ENCODE results near the gene SH3BGRL. TPM values are rescaled to one million over a fixed set of nuclear protein-coding genes. Genes with fewer than 3 reads are reported as not detected.
"Not testable (repeated sequence)": the region's sequence is repeated elsewhere in the genome, so short reads cannot be mapped to it uniquely, and the experiment has no call there.

SH3BGRL gene
- total RNA-seq, 2 donors from 2014 or later: 81.3 to 97.0 TPM

- Mint-ChIP-seq H3K36me3 (ENCODE audit: low read depth) (peaks cover 5% of the 10 kb centered on the region), H3K4me3 (no peak overlapping the region), H3K4me1 (peaks cover 2% of the 10 kb centered on the region), H3K27ac (no peak overlapping the region), H3K27me3 (no peaks in the 10 kb centered on the region)
- DNase-seq (no peak), ATAC-seq (no peak)
- no peaks in the 10 kb centered on the region for H3K9me3 ChIP-seq (ENCODE audit: control insufficient read depth, low read length, poor library complexity, severe bottlenecking)
These were observed 84.2 kb downstream of the SH3BGRL start for GRCh38 chrX:81286075-81286474.

- H3K9me3 ChIP-seq (ENCODE audit: control insufficient read depth, low read length, poor library complexity, severe bottlenecking): no peaks in the 10 kb centered on the region
- H3K4me1 Mint-ChIP-seq: peaks cover 2% of the 10 kb centered on the region
- no peak for DNase-seq
- H3K4me3 Mint-ChIP-seq: no peak overlapping the region
- no peak overlapping the region for H3K27ac Mint-ChIP-seq
- H3K27me3 Mint-ChIP-seq: no peaks in the 10 kb centered on the region
- H3K36me3 Mint-ChIP-seq (ENCODE audit: low read depth): peaks cover 3% of the 10 kb centered on the region
- ATAC-seq: no peak
These were observed 84.7 kb downstream of the SH3BGRL start for GRCh38 chrX:81286608-81287007.

GRCh38 chrX:81291996-81292395 is 90.1 kb downstream of the SH3BGRL start:
- DNase-seq (no peak), ATAC-seq (no peak)
- peaks cover 2% of the 10 kb centered on the region for H3K4me1 Mint-ChIP-seq
- H3K4me3 Mint-ChIP-seq: no peak overlapping the region
- H3K36me3 Mint-ChIP-seq (ENCODE audit: low read depth): no peaks in the 10 kb centered on the region
- no peaks in the 10 kb centered on the region for H3K27me3 Mint-ChIP-seq
- H3K9me3 ChIP-seq (ENCODE audit: control insufficient read depth, low read length, poor library complexity, severe bottlenecking): no peaks in the 10 kb centered on the region
- no peak overlapping the region for H3K27ac Mint-ChIP-seq

- DNase-seq (no peak), ATAC-seq (no peak)
- H3K4me3 Mint-ChIP-seq: no peak overlapping the region
- H3K4me1 Mint-ChIP-seq: no peaks in the 10 kb centered on the region
- H3K9me3 ChIP-seq (ENCODE audit: control insufficient read depth, low read length, poor library complexity, severe bottlenecking): no peaks in the 10 kb centered on the region
- no peaks in the 10 kb centered on the region for H3K27me3 Mint-ChIP-seq
- H3K27ac Mint-ChIP-seq: no peak overlapping the region
- no peaks in the 10 kb centered on the region for H3K36me3 Mint-ChIP-seq (ENCODE audit: low read depth)
These were observed 92.2 kb downstream of the SH3BGRL start for GRCh38 chrX:81294101-81294500.

GRCh38 chrX:81301877-81302276 is 100.0 kb downstream of the SH3BGRL start:
- H3K36me3 Mint-ChIP-seq (ENCODE audit: low read depth): peaks cover 2% of the 10 kb centered on the region
- no peak for ATAC-seq
- no peak overlapping the region for H3K27ac Mint-ChIP-seq
- DNase-seq: no peak
- no peaks in the 10 kb centered on the region for H3K27me3 Mint-ChIP-seq
- no peak overlapping the region for H3K4me3 Mint-ChIP-seq
- H3K9me3 ChIP-seq (ENCODE audit: control insufficient read depth, low read length, poor library complexity, severe bottlenecking): no peaks in the 10 kb centered on the region
- H3K4me1 Mint-ChIP-seq: peaks cover 3% of the 10 kb centered on the region

- peaks cover 7% of the 10 kb centered on the region for H3K4me1 Mint-ChIP-seq
- no peak overlapping the region for H3K4me3 Mint-ChIP-seq
- ATAC-seq (no peak), DNase-seq (no peak)
- H3K27ac Mint-ChIP-seq: no peak overlapping the region
- H3K27me3 Mint-ChIP-seq: no peaks in the 10 kb centered on the region
- no peaks in the 10 kb centered on the region for H3K9me3 ChIP-seq (ENCODE audit: control insufficient read depth, low read length, poor library complexity, severe bottlenecking)
- H3K36me3 Mint-ChIP-seq (ENCODE audit: low read depth): peaks cover under 1% of the 10 kb centered on the region
These were observed 102.7 kb downstream of the SH3BGRL start for GRCh38 chrX:81304563-81304962.

- ATAC-seq: no peak
- no peak overlapping the region for H3K4me3 Mint-ChIP-seq
These were observed 103.3 kb downstream of the SH3BGRL start for GRCh38 chrX:81305240-81305639.

GRCh38 chrX:81308086-81308829 is 106.4 kb downstream of the SH3BGRL start:
- Mint-ChIP-seq H3K36me3 (ENCODE audit: low read depth) (no peaks in the 10 kb centered on the region), H3K4me1 (peaks cover 7% of the 10 kb centered on the region), H3K4me3 (no peak overlapping the region), H3K27me3 (no peaks in the 10 kb centered on the region), H3K27ac (no peak overlapping the region)
- no peaks in the 10 kb centered on the region for H3K9me3 ChIP-seq (ENCODE audit: control insufficient read depth, low read length, poor library complexity, severe bottlenecking)
- DNase-seq (no peak), ATAC-seq (no peak)

More at GRCh38 chrX:81305240-81305639, 103.3 kb downstream of the SH3BGRL start:
- no peak overlapping the region for H3K27ac Mint-ChIP-seq
- peaks cover 7% of the 10 kb centered on the region for H3K4me1 Mint-ChIP-seq
- no peaks in the 10 kb centered on the region for H3K9me3 ChIP-seq (ENCODE audit: control insufficient read depth, low read length, poor library complexity, severe bottlenecking)
- no peaks in the 10 kb centered on the region for H3K27me3 Mint-ChIP-seq
- no peaks in the 10 kb centered on the region for H3K36me3 Mint-ChIP-seq (ENCODE audit: low read depth)
- DNase-seq: no peak

GRCh38 chrX:81316163-81316562 is 114.3 kb downstream of the SH3BGRL start:
- no peak overlapping the region for H3K27ac Mint-ChIP-seq
- ATAC-seq (no peak), DNase-seq (no peak)
- no peaks in the 10 kb centered on the region for H3K4me1 Mint-ChIP-seq
- no peaks in the 10 kb centered on the region for H3K27me3 Mint-ChIP-seq
- no peaks in the 10 kb centered on the region for H3K9me3 ChIP-seq (ENCODE audit: control insufficient read depth, low read length, poor library complexity, severe bottlenecking)
- no peaks in the 10 kb centered on the region for H3K36me3 Mint-ChIP-seq (ENCODE audit: low read depth)
- H3K4me3 Mint-ChIP-seq: no peak overlapping the region

GRCh38 chrX:81331653-81332052 is 129.8 kb downstream of the SH3BGRL start:
- not testable (repeated sequence) for H3K27me3 Mint-ChIP-seq; H3K36me3 Mint-ChIP-seq (ENCODE audit: low read depth); H3K9me3 ChIP-seq (ENCODE audit: control insufficient read depth, low read length, poor library complexity, severe bottlenecking); ATAC-seq; DNase-seq; H3K4me3 Mint-ChIP-seq; H3K27ac Mint-ChIP-seq; H3K4me1 Mint-ChIP-seq

- Mint-ChIP-seq H3K27ac (no peak overlapping the region), H3K4me3 (no peak overlapping the region), H3K27me3 (no peaks in the 10 kb centered on the region), H3K36me3 (ENCODE audit: low read depth) (peaks cover 7% of the 10 kb centered on the region), H3K4me1 (no peaks in the 10 kb centered on the region)
- H3K9me3 ChIP-seq (ENCODE audit: control insufficient read depth, low read length, poor library complexity, severe bottlenecking): no peaks in the 10 kb centered on the region
- no peak for ATAC-seq
- no peak for DNase-seq
These were observed 134.7 kb downstream of the SH3BGRL start for GRCh38 chrX:81336455-81337152.

- Mint-ChIP-seq H3K4me3 (no peak overlapping the region), H3K27me3 (no peaks in the 10 kb centered on the region), H3K4me1 (no peaks in the 10 kb centered on the region), H3K27ac (no peak overlapping the region), H3K36me3 (ENCODE audit: low read depth) (peaks cover 7% of the 10 kb centered on the region)
- DNase-seq (no peak), ATAC-seq (no peak)
- no peaks in the 10 kb centered on the region for H3K9me3 ChIP-seq (ENCODE audit: control insufficient read depth, low read length, poor library complexity, severe bottlenecking)
These were observed 135.9 kb downstream of the SH3BGRL start for GRCh38 chrX:81337805-81338204.

- Mint-ChIP-seq H3K4me1 (no peaks in the 10 kb centered on the region), H3K36me3 (ENCODE audit: low read depth) (peaks cover 7% of the 10 kb centered on the region), H3K27me3 (no peaks in the 10 kb centered on the region), H3K27ac (no peak overlapping the region), H3K4me3 (no peak overlapping the region)
- ATAC-seq (no peak), DNase-seq (no peak)
- no peaks in the 10 kb centered on the region for H3K9me3 ChIP-seq (ENCODE audit: control insufficient read depth, low read length, poor library complexity, severe bottlenecking)
These were observed 137.0 kb downstream of the SH3BGRL start for GRCh38 chrX:81338924-81339323.

- H3K4me3 Mint-ChIP-seq; H3K36me3 Mint-ChIP-seq (ENCODE audit: low read depth); DNase-seq; H3K27me3 Mint-ChIP-seq; ATAC-seq; H3K4me1 Mint-ChIP-seq; H3K27ac Mint-ChIP-seq; H3K9me3 ChIP-seq (ENCODE audit: control insufficient read depth, low read length, poor library complexity, severe bottlenecking): not testable (repeated sequence)
These were observed 143.4 kb downstream of the SH3BGRL start for GRCh38 chrX:81345296-81345695.
